Measurements from ENCODE around the gene ZFAND3. TPM values are rescaled to one million over a fixed set of nuclear protein-coding genes. Genes with fewer than 3 reads are reported as not detected.

ZFAND3 gene
- total RNA-seq, 1 experiment from 2014 or later = 75.0 TPM

- Mint-ChIP-seq H3K36me3 (ENCODE audit: insufficient read depth, unreplicated experiment) (no peaks in the 10 kb centered on the region), H3K4me3 (ENCODE audit: low read depth, unreplicated experiment) (no peak overlapping the region), H3K4me1 (ENCODE audit: low read depth, unreplicated experiment) (no peaks in the 10 kb centered on the region), H3K27ac (ENCODE audit: unreplicated experiment) (no peak overlapping the region), H3K9me3 (ENCODE audit: low read depth, unreplicated experiment) (no peaks in the 10 kb centered on the region), H3K27me3 (ENCODE audit: unreplicated experiment) (no peaks in the 10 kb centered on the region)
- CTCF ChIA-PET = no interaction called here
- BruUV-seq (replicated peaks) = no TSS peak
- TF ChIP-seq CTCF (IDR thresholded peaks at IDR 0.05; ENCODE audit: unreplicated experiment) = no peak
- DNase-seq = no peak
- intact Hi-C loops (cut with micrococcal nuclease; ENCODE audit: unreplicated experiment) = no loop called here
Observed at GRCh38 chr6:38185244-38185643, 365.7 kb downstream of the ZFAND3 start.

GRCh38 chr6:38185752-38186151 is 366.2 kb downstream of the ZFAND3 start:
- Mint-ChIP-seq H3K27me3 (ENCODE audit: unreplicated experiment) (no peaks in the 10 kb centered on the region), H3K4me3 (ENCODE audit: low read depth, unreplicated experiment) (no peak overlapping the region), H3K36me3 (ENCODE audit: insufficient read depth, unreplicated experiment) (no peaks in the 10 kb centered on the region), H3K9me3 (ENCODE audit: low read depth, unreplicated experiment) (no peaks in the 10 kb centered on the region), H3K27ac (ENCODE audit: unreplicated experiment) (no peak overlapping the region), H3K4me1 (ENCODE audit: low read depth, unreplicated experiment) (no peaks in the 10 kb centered on the region)
- CTCF ChIA-PET = no interaction called here
- no peak for TF ChIP-seq CTCF (IDR thresholded peaks at IDR 0.05; ENCODE audit: unreplicated experiment)
- no peak for DNase-seq
- no TSS peak for BruUV-seq (replicated peaks)
- intact Hi-C loops (cut with micrococcal nuclease; ENCODE audit: unreplicated experiment) = no loop called here

GRCh38 chr6:38187325-38187724 is 367.8 kb downstream of the ZFAND3 start:
- H3K9me3 Mint-ChIP-seq (ENCODE audit: low read depth, unreplicated experiment) = no peaks in the 10 kb centered on the region
- CTCF ChIA-PET = no interaction called here
- no peaks in the 10 kb centered on the region for H3K4me1 Mint-ChIP-seq (ENCODE audit: low read depth, unreplicated experiment)
- no TSS peak for BruUV-seq (replicated peaks)
- H3K4me3 Mint-ChIP-seq (ENCODE audit: low read depth, unreplicated experiment) = no peak overlapping the region
- no peaks in the 10 kb centered on the region for H3K36me3 Mint-ChIP-seq (ENCODE audit: insufficient read depth, unreplicated experiment)
- intact Hi-C loops (cut with micrococcal nuclease; ENCODE audit: unreplicated experiment) = no loop called here
- DNase-seq = no peak
- no peak for TF ChIP-seq CTCF (IDR thresholded peaks at IDR 0.05; ENCODE audit: unreplicated experiment)
- H3K27ac Mint-ChIP-seq (ENCODE audit: unreplicated experiment) = no peak overlapping the region
- no peaks in the 10 kb centered on the region for H3K27me3 Mint-ChIP-seq (ENCODE audit: unreplicated experiment)

GRCh38 chr6:38187811-38188590 is 368.5 kb downstream of the ZFAND3 start:
- DNase-seq = no peak
- H3K27me3 Mint-ChIP-seq (ENCODE audit: unreplicated experiment) = no peaks in the 10 kb centered on the region
- H3K4me3 Mint-ChIP-seq (ENCODE audit: low read depth, unreplicated experiment) = no peak overlapping the region
- BruUV-seq (replicated peaks) = no TSS peak
- intact Hi-C loops (cut with micrococcal nuclease; ENCODE audit: unreplicated experiment) = no loop called here
- no peak for TF ChIP-seq CTCF (IDR thresholded peaks at IDR 0.05; ENCODE audit: unreplicated experiment)
- H3K4me1 Mint-ChIP-seq (ENCODE audit: low read depth, unreplicated experiment) = no peaks in the 10 kb centered on the region
- no peak overlapping the region for H3K27ac Mint-ChIP-seq (ENCODE audit: unreplicated experiment)
- no peaks in the 10 kb centered on the region for H3K36me3 Mint-ChIP-seq (ENCODE audit: insufficient read depth, unreplicated experiment)
- CTCF ChIA-PET = no interaction called here
- H3K9me3 Mint-ChIP-seq (ENCODE audit: low read depth, unreplicated experiment) = no peaks in the 10 kb centered on the region

Data from Calu3 (cell line).